Measurements from ENCODE around the gene PSD4.

The PSD4 gene

DNA sequence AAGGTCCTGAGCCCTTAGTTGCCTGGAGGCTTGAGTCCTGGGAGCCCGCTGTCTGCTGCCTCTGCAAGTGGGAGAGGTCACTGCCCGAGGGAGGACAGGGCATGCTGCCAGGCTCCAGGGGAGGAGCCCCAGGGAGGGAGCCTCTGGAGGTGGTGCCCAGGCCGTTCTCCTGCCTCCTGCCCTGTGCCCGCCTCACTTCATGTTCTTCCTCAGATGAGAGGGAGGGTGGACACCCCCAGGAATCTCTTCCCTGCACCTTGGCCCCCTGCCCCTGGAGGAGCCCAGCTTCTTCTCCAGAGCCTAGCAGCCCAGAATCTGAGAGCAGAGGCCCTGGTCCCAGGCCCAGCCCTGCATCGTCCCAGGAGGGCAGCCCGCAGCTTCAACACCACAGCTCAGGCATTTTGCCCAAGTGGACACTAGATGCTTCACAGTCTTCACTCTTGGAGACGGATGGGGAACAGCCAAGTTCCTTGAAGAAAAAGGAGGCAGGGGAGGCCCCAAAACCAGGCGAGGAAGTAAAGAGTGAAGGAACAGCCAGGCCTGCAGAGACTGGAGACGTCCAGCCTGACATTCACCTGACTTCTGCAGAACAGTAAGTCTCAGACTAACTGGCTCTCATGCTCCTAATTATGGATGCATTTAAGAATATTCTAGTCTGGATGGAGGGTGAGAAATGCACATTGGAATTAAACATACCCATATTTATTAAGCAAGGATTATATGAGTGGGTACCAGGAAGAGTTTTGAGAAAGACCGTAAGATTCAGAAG is 12.1 kb downstream of the PSD4 start:
- H3F3A ChIP-seq (ENCODE audit: insufficient read depth, low read length), result no peaks in the 10 kb centered on the region
- peaks cover 64% of the 10 kb centered on the region for H3K79me2 ChIP-seq (ENCODE audit: low read length)
- no peak overlapping the region for H3K27ac ChIP-seq (ENCODE audit: low read length)
- TF ChIP-seq, protein P1, sequence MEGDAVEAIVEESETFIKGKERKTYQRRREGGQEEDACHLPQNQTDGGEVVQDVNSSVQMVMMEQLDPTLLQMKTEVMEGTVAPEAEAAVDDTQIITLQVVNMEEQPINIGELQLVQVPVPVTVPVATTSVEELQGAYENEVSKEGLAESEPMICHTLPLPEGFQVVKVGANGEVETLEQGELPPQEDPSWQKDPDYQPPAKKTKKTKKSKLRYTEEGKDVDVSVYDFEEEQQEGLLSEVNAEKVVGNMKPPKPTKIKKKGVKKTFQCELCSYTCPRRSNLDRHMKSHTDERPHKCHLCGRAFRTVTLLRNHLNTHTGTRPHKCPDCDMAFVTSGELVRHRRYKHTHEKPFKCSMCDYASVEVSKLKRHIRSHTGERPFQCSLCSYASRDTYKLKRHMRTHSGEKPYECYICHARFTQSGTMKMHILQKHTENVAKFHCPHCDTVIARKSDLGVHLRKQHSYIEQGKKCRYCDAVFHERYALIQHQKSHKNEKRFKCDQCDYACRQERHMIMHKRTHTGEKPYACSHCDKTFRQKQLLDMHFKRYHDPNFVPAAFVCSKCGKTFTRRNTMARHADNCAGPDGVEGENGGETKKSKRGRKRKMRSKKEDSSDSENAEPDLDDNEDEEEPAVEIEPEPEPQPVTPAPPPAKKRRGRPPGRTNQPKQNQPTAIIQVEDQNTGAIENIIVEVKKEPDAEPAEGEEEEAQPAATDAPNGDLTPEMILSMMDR (IDR thresholded peaks at IDR 0.05; ENCODE audit: low read length), result no peak
- no peak for TF ChIP-seq EZH2 (optimal IDR thresholded peaks at IDR 0.05; ENCODE audit: low read depth, low read length)
- TF ChIP-seq EZH2phosphoT487 (IDR thresholded peaks at IDR 0.05; ENCODE audit: low read length), result no peak
- no peak overlapping the region for H3K9ac ChIP-seq (ENCODE audit: low read length)
- H3K4me3 ChIP-seq (ENCODE audit: low read length), result no peak overlapping the region
- H3K9me2 ChIP-seq (replicated peaks; ENCODE audit: insufficient read depth, low read length), result no peaks in the 10 kb centered on the region
- no peak overlapping the region for H2AFZ ChIP-seq (ENCODE audit: low read length)
- no peaks in the 10 kb centered on the region for H3K36me3 ChIP-seq (replicated peaks; ENCODE audit: insufficient read depth, low read length)
- no peaks in the 10 kb centered on the region for H3K4me1 ChIP-seq (ENCODE audit: low read length)
- H3K4me2 ChIP-seq (ENCODE audit: low read depth, low read length), result no peak overlapping the region
- no peaks in the 10 kb centered on the region for H3K9me3 ChIP-seq (replicated peaks; ENCODE audit: insufficient read depth, low read length)
- no peaks in the 10 kb centered on the region for H3K27me3 ChIP-seq (replicated peaks; ENCODE audit: insufficient read depth, low read length)
- DNase-seq, result no peak
- peaks cover 16% of the 10 kb centered on the region; the same call in 1 of the 2 replicates for H4K20me1 ChIP-seq (ENCODE audit: insufficient read depth, low read length)

DNA sequence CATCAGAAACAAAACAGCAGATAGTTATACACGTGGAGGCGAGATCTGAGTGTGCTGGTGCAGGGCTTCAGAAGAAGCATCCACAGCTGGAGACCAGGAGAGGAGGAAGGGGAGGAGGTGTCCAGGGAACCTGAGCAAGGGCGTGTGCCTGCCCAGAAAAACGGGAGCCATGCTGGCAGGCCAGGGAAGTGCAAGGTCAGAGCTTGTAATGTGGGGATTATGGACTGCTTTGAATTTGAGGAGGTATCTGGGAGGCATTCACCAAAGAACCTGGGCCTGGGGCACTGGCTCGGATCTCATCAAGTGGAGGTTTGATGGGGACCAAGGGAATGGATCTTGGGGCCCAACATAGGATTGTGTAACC is 12.6 kb downstream of the PSD4 start:
- no peak for TF ChIP-seq EZH2 (optimal IDR thresholded peaks at IDR 0.05; ENCODE audit: low read depth, low read length)
- TF ChIP-seq, protein P1 (IDR thresholded peaks at IDR 0.05; ENCODE audit: low read length), result no peak
- TF ChIP-seq EZH2phosphoT487 (IDR thresholded peaks at IDR 0.05; ENCODE audit: low read length), result no peak
- Histone ChIP-seq H3K79me2 (ENCODE audit: low read length) (peaks cover 64% of the 10 kb centered on the region), H3K27me3 (replicated peaks; ENCODE audit: insufficient read depth, low read length) (no peaks in the 10 kb centered on the region), H3K4me1 (ENCODE audit: low read length) (no peaks in the 10 kb centered on the region), H3K4me2 (ENCODE audit: low read depth, low read length) (no peak overlapping the region), H3K27ac (ENCODE audit: low read length) (no peak overlapping the region), H4K20me1 (ENCODE audit: insufficient read depth, low read length) (peaks cover 13% of the 10 kb centered on the region; the same call in 1 of the 2 replicates), H3K9me2 (replicated peaks; ENCODE audit: insufficient read depth, low read length) (no peaks in the 10 kb centered on the region), H3F3A (ENCODE audit: insufficient read depth, low read length) (no peaks in the 10 kb centered on the region), H3K9ac (ENCODE audit: low read length) (no peak overlapping the region), H2AFZ (ENCODE audit: low read length) (no peak overlapping the region), H3K36me3 (replicated peaks; ENCODE audit: insufficient read depth, low read length) (no peaks in the 10 kb centered on the region), H3K9me3 (replicated peaks; ENCODE audit: insufficient read depth, low read length) (no peaks in the 10 kb centered on the region), H3K4me3 (ENCODE audit: low read length) (no peak overlapping the region)
- no peak for DNase-seq

DNA sequence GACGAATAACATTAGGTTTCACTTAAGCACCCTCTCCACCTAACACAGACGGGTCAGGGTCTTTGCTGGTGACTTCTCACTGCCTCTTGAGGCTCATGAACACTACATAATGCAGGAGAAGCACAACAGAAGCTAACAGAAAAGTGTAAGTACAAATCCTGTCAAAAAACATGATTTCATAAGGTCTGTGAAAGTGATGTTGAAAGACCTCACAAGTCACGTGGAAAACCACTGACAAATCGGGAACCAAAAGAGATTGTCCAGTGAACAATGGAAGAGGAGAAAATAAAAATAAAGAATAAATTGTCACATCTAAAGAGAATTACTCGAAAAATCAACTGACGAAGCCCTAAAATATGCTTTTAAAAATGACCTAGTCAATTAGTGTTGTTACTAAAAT is 14.0 kb downstream of the PSD4 start:
- Histone ChIP-seq H3K79me2 (ENCODE audit: low read length) (peaks cover 52% of the 10 kb centered on the region), H3K36me3 (replicated peaks; ENCODE audit: insufficient read depth, low read length) (0 out of 2 replicates have a peak, but pooled peaks cover under 1% of the 10 kb centered on the region), H3K27me3 (replicated peaks; ENCODE audit: insufficient read depth, low read length) (no peaks in the 10 kb centered on the region), H3K9me3 (replicated peaks; ENCODE audit: insufficient read depth, low read length) (no peaks in the 10 kb centered on the region), H2AFZ (ENCODE audit: low read length) (no peak overlapping the region), H3K27ac (ENCODE audit: low read length) (no peak overlapping the region), H3K4me2 (ENCODE audit: low read depth, low read length) (no peak overlapping the region), H3F3A (ENCODE audit: insufficient read depth, low read length) (no peaks in the 10 kb centered on the region), H3K4me3 (ENCODE audit: low read length) (no peak overlapping the region), H3K9ac (ENCODE audit: low read length) (no peak overlapping the region), H4K20me1 (ENCODE audit: insufficient read depth, low read length) (0 out of 2 replicates have a peak, but pooled peaks cover 7% of the 10 kb centered on the region), H3K9me2 (replicated peaks; ENCODE audit: insufficient read depth, low read length) (no peaks in the 10 kb centered on the region), H3K4me1 (ENCODE audit: low read length) (no peaks in the 10 kb centered on the region)
- no peak for DNase-seq
- no peak for TF ChIP-seq EZH2 (optimal IDR thresholded peaks at IDR 0.05; ENCODE audit: low read depth, low read length)
- TF ChIP-seq, protein P1 (IDR thresholded peaks at IDR 0.05; ENCODE audit: low read length), result no peak
- no peak for TF ChIP-seq EZH2phosphoT487 (IDR thresholded peaks at IDR 0.05; ENCODE audit: low read length)
